ENCODE measurements around the gene CTNNBL1. TPM values are rescaled to one million over a fixed set of nuclear protein-coding genes. Genes with fewer than 3 reads are reported as not detected.

CTNNBL1 gene
- 29.1 and 40.1 TPM in 2 replicates for total RNA-seq

GRCh38 chr20:37693635-37694626 lies at the start of gene CTNNBL1:
Gene CTNNBL1 (plus strand): TSS chr20:37694030. CDS start chr20:37694123, 93 bp downstream.

GRCh38 chr20:37902504-37903313 lies 208.9 kb downstream of the CTNNBL1 start, which contains the start of gene VSTM2L:
Gene VSTM2L (plus strand): TSS chr20:37903127. CDS start chr20:37903351, 224 bp downstream.

Other genes with a start within 250 kb of the CTNNBL1 start
- 4.6 and 7.3 TPM in 2 replicates for gene NNAT, start 172.8 kb upstream of the CTNNBL1 start, total RNA-seq
- 31.4 and 40.9 TPM in 2 replicates for gene BLCAP, start 166.2 kb upstream of the CTNNBL1 start, total RNA-seq
- 8.9 and 12.9 TPM in 2 replicates for gene VSTM2L, start 209.1 kb downstream of the CTNNBL1 start, total RNA-seq